DND-41 (cell line): ENCODE measurements around the gene CDH12.

Source experiments
- CTCF ChIP-seq: IDR thresholded peaks from 2 replicates; pipeline ENCODE4 v1.5.1; 2012; ENCODE audit warnings: borderline replicate concordance, low read length, moderate library complexity, mild to moderate bottlenecking; ENCODE audit not compliant: poor library complexity, severe bottlenecking; ENCODE audit errors: extremely low read depth
- EZH2 ChIP-seq: IDR thresholded peaks from 3 replicates; pipeline ENCODE4 v1.6.1; 2012; ENCODE audit warnings: borderline replicate concordance, low read depth, mild to moderate bottlenecking, moderate library complexity, low read length, inconsistent platforms; ENCODE audit not compliant: severe bottlenecking

GRCh38 chr5:21882074-21882745 lies 970.9 kb downstream of the CDH12 start:
- no peak for TF ChIP-seq CTCF
- no peak for TF ChIP-seq EZH2
